Activated CD4-positive, alpha-beta T cell treated with anti-CD3 and anti-CD28 coated beads for 36 hours (primary cell): ENCODE data around the gene FLRT2. TPM values are rescaled to one million over a fixed set of nuclear protein-coding genes. Genes with fewer than 3 reads are reported as not detected.

Source experiments
- ATAC-seq: fragments of 200-7000 bp; cut with Tn5 transposase; one replicate; pipeline ENCODE4 v1.10.0; 2021; ENCODE audit warnings: mild to moderate bottlenecking, moderate library complexity
- CTCF ChIA-PET: fragments of 350-600 bp; sonication (Branson Sonifier 250); formaldehyde crosslinking; loops from one replicate; lab custom pipeline; 2021; ENCODE audit warnings: antibody characterized with exemption; lab: Charles Lee
- POLR2A ChIA-PET: fragments of 350-600 bp; sonication (Branson Sonifier 250); formaldehyde crosslinking; loops from one replicate; lab custom pipeline; 2021; ENCODE audit warnings: antibody characterized with exemption, inconsistent platforms; lab: Charles Lee
- DNase-seq: peaks from one replicate; pipeline ENCODE4 v3.0.0-alpha.2; 2020
- H3K27ac Mint-ChIP-seq: one replicate; pipeline ENCODE4 v1.8.0; 2021; ENCODE audit warnings: mixed read lengths
- H3K27me3 Mint-ChIP-seq: one replicate; pipeline ENCODE4 v1.8.0; 2021; ENCODE audit warnings: mixed read lengths
- H3K36me3 Mint-ChIP-seq: one replicate; pipeline ENCODE4 v1.8.0; 2021; ENCODE audit warnings: low read depth, mixed read lengths
- H3K4me1 Mint-ChIP-seq: one replicate; pipeline ENCODE4 v1.8.0; 2021; ENCODE audit warnings: mixed read lengths
- H3K4me3 Mint-ChIP-seq: one replicate; pipeline ENCODE4 v1.8.0; 2021; ENCODE audit warnings: mild to moderate bottlenecking, moderate library complexity, mixed read lengths
- H3K9me3 Mint-ChIP-seq: one replicate; pipeline ENCODE4 v1.8.0; 2021; ENCODE audit warnings: low read depth, mixed read lengths
- intact Hi-C, 2 experiments: fragments of 100-400 bp; cut with DNase I in 1 of 2; cut with micrococcal nuclease in 1 of 2; formaldehyde crosslinking; loops; one replicate each; pipeline versions ENCODE4 v1.14.2 to v1.15.1; 2022 to 2024; cut with DNase I, micrococcal nuclease
- total RNA-seq, 2 experiments: library from RNA; stranded (reverse); gene quantifications; one replicate each; pipeline ENCODE4 v1.2.3, GENCODE V29; 2021

FLRT2 gene
- total RNA-seq, 2 experiments from 2014 or later, result not detected

DNA sequence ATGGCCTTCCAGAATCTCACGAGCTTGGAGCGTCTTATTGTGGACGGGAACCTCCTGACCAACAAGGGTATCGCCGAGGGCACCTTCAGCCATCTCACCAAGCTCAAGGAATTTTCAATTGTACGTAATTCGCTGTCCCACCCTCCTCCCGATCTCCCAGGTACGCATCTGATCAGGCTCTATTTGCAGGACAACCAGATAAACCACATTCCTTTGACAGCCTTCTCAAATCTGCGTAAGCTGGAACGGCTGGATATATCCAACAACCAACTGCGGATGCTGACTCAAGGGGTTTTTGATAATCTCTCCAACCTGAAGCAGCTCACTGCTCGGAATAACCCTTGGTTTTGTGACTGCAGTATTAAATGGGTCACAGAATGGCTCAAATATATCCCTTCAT, 92.2 kb downstream of the FLRT2 start:
- ChIA-PET POLR2A (no interaction called here), CTCF (no interaction called here)
- DNase-seq, result no peak
- no peak overlapping the region for H3K27ac Mint-ChIP-seq
- H3K4me3 Mint-ChIP-seq, result no peak overlapping the region
- no peak for ATAC-seq
- H3K9me3 Mint-ChIP-seq, result no peaks in the 10 kb centered on the region
- H3K27me3 Mint-ChIP-seq, result no peaks in the 10 kb centered on the region
- H3K4me1 Mint-ChIP-seq, result no peaks in the 10 kb centered on the region
- intact Hi-C loops, result no loop called here
- no peaks in the 10 kb centered on the region for H3K36me3 Mint-ChIP-seq

DNA sequence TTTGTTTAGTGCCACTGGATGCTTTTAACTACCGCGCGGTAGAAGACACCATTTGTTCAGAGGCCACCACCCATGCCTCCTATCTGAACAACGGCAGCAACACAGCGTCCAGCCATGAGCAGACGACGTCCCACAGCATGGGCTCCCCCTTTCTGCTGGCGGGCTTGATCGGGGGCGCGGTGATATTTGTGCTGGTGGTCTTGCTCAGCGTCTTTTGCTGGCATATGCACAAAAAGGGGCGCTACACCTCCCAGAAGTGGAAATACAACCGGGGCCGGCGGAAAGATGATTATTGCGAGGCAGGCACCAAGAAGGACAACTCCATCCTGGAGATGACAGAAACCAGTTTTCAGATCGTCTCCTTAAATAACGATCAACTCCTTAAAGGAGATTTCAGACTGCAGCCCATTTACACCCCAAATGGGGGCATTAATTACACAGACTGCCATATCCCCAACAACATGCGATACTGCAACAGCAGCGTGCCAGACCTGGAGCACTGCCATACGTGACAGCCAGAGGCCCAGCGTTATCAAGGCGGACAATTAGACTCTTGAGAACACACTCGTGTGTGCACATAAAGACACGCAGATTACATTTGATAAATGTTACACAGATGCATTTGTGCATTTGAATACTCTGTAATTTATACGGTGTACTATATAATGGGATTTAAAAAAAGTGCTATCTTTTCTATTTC, 93.2 kb downstream of the FLRT2 start:
- ATAC-seq (no peak), DNase-seq (no peak)
- Mint-ChIP-seq H3K4me1 (no peaks in the 10 kb centered on the region), H3K36me3 (no peaks in the 10 kb centered on the region), H3K9me3 (no peaks in the 10 kb centered on the region), H3K4me3 (no peak overlapping the region), H3K27ac (no peak overlapping the region), H3K27me3 (no peaks in the 10 kb centered on the region)
- ChIA-PET CTCF (no interaction called here), POLR2A (no interaction called here)
- intact Hi-C loops, result no loop called here

DNA sequence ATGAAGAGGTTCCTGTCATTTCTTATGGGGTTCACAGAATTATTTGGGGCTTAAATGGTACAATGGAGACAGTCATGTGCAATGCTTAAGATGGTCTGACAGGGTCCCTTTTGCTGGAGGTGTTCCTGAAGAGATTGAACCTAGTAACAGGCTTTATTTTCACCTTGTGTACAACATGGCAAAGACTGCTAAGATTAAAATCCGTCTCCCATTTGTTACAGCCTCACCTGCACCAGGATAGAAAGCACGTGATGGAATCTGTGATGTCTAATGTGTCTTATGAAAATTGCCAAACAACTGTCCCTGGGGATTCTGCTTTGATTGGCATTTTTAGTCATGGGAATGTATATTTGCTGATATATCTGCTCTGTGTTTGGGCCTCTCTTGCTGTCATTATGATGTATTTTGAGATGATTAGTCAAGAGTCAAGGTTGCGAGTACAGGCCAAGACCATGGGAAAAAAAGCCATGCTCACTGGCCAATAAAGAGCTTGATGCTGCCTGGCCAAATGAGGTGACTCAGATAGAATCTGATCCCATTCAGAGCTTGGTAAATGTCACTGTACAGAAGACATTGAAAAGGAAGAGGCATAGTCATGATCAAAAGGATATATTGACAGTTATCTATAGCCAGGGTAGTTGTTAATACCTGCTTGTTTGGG, 96.1 kb downstream of the FLRT2 start:
- ATAC-seq, result no peak
- no peak overlapping the region for H3K27ac Mint-ChIP-seq
- H3K4me1 Mint-ChIP-seq, result no peaks in the 10 kb centered on the region
- CTCF ChIA-PET, result no interaction called here
- intact Hi-C loops, result no loop called here
- no peaks in the 10 kb centered on the region for H3K9me3 Mint-ChIP-seq
- no peaks in the 10 kb centered on the region for H3K36me3 Mint-ChIP-seq
- no peaks in the 10 kb centered on the region for H3K27me3 Mint-ChIP-seq
- no peak overlapping the region for H3K4me3 Mint-ChIP-seq
- DNase-seq, result no peak
- POLR2A ChIA-PET, result interaction anchor here (0.5 kb wide), 1 partner anchor 614 kb away, joined by 3 read pairs; no protein-coding TSS in a partner anchor

DNA sequence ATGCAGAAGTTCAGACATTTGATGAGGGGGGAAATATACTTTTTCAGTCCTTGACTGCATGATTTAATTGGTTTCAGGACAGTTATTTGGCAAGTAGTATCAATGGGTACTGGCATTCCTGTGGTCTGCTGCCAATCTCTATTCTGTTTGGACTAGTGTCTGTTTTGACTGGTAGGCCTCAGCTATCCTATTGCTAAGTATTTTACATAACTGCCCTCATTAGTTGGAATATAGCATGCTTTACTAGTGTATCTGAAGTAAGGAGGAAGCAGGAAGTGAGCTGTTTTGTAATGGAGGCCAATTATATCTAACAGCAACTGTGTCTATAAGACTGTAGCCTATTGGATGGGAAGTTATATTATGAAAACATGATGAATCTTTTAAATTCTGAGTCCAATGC, 104.3 kb downstream of the FLRT2 start:
- H3K4me1 Mint-ChIP-seq, result no peaks in the 10 kb centered on the region
- DNase-seq (no peak), ATAC-seq (no peak)
- no peaks in the 10 kb centered on the region for H3K9me3 Mint-ChIP-seq
- no peak overlapping the region for H3K4me3 Mint-ChIP-seq
- H3K36me3 Mint-ChIP-seq, result no peaks in the 10 kb centered on the region
- ChIA-PET CTCF (no interaction called here), POLR2A (no interaction called here)
- no peaks in the 10 kb centered on the region for H3K27me3 Mint-ChIP-seq
- H3K27ac Mint-ChIP-seq, result no peak overlapping the region
- intact Hi-C loops, result no loop called here

DNA sequence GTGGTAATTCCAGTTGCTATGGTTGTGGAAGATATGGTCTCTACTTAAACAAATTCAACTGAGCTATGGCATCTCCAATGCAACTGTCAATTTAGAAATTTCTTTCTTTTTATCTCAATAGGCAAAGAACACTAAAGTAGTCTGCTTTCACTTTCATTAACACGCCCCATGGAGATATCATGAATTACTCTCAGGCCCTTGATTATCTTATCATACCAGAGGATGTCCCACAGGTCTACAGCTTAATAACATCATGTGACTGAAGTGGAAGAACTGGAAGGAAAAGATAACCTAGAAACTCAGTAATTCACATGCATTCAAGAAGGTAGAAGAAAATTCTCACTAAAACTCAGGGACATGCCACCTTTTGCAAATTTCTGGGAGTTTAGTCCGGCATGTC, 114.3 kb downstream of the FLRT2 start:
- intact Hi-C loops, result no loop called here
- ATAC-seq, result no peak
- Mint-ChIP-seq H3K4me1 (no peaks in the 10 kb centered on the region), H3K27ac (no peak overlapping the region), H3K36me3 (no peaks in the 10 kb centered on the region), H3K27me3 (no peaks in the 10 kb centered on the region), H3K4me3 (no peak overlapping the region), H3K9me3 (no peaks in the 10 kb centered on the region)
- ChIA-PET POLR2A (no interaction called here), CTCF (no interaction called here)
- no peak for DNase-seq

DNA sequence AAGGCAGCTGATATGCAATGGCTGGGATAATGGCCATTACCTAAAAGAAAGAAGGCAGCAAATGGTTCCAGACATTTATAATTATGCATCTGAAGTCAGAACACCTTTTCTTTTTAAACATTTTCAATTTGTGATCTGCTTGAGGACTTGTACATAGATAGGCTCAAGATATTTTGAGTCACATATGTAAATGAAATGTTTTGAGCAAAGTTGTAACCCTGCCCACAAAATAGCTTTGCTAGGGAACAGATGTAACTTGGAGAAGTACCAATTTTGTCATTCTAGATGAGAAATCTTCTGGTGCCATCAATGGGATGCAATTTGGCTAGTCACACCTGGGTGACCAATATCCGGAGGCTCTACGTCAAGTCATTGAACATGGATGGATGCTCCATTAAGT, 123.1 kb downstream of the FLRT2 start:
- CTCF ChIA-PET, result interaction anchor here (0.6 to 1.3 kb wide), 2 partner anchors 23 to 188 kb away, joined by 3 read pairs; no protein-coding TSS in a partner anchor
- H3K4me3 Mint-ChIP-seq, result no peak overlapping the region

DNA sequence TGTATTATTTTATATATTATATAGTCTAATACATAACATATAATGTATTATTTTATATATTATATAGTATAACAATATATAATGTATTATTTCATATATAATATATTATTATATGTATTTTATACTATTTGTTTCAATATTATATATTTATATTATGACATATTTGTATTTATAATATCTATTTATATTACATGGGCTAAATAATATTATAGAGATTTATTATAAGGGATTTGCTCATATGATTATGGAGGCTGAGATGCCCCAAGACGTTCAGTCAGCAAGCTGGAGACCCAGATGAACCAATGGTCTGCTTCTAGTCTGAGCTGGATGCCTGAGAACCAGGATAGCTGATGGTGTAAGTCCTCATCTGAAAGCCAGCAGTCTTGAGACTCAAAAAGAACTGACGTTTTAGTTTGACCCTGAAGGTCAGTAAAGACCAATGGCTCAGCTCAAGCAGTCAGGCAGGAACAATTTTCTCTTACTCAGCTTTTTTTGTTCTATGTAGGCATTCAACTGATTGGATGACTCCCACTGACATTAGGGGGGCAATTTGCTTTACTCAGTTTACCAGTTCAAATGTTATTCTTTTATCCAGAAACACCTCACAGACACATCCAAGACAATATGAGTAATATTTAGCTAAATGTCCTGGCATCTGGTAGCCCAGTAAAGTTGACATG, 130.4 kb downstream of the FLRT2 start:
- H3K36me3 Mint-ChIP-seq, result no peaks in the 10 kb centered on the region
- H3K27me3 Mint-ChIP-seq, result no peaks in the 10 kb centered on the region
- H3K27ac Mint-ChIP-seq, result no peak overlapping the region
- intact Hi-C loops, result no loop called here
- no peaks in the 10 kb centered on the region for H3K4me1 Mint-ChIP-seq
- H3K9me3 Mint-ChIP-seq, result peaks cover 2% of the 10 kb centered on the region
- CTCF ChIA-PET, result no interaction called here
- DNase-seq, result no peak
- H3K4me3 Mint-ChIP-seq, result no peak overlapping the region
- no peak for ATAC-seq
- POLR2A ChIA-PET, result no interaction called here

More for the DNA sequence above, 123.1 kb downstream of the FLRT2 start:
- POLR2A ChIA-PET, result no interaction called here
- H3K9me3 Mint-ChIP-seq, result peaks cover 2% of the 10 kb centered on the region
- no peaks in the 10 kb centered on the region for H3K27me3 Mint-ChIP-seq
- no peak overlapping the region for H3K27ac Mint-ChIP-seq
- ATAC-seq (no peak), DNase-seq (no peak)
- H3K36me3 Mint-ChIP-seq, result no peaks in the 10 kb centered on the region
- no peaks in the 10 kb centered on the region for H3K4me1 Mint-ChIP-seq
- intact Hi-C loops, result no loop called here

DNA sequence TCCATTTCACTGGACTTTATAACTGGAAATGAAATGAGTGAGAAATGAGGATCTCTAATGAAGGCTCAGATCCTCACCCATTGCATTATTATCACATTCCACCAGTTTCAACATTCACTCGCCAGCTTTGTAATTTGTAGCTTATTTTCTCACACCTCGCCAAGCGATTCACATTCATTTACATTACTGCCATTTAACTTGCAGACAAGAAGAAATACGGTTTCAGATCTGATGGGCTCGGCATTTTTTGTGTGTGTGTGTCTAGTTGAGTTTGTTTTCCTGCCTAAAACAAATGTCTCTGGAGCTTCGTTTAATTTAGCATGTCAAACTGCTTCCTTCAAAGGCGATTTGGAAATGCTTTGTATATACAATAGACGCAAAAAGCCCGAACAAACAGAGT, 132.2 kb downstream of the FLRT2 start:
- no peak overlapping the region for H3K4me3 Mint-ChIP-seq
- H3K9me3 Mint-ChIP-seq, result no peaks in the 10 kb centered on the region
- intact Hi-C loops, result no loop called here

DNA sequence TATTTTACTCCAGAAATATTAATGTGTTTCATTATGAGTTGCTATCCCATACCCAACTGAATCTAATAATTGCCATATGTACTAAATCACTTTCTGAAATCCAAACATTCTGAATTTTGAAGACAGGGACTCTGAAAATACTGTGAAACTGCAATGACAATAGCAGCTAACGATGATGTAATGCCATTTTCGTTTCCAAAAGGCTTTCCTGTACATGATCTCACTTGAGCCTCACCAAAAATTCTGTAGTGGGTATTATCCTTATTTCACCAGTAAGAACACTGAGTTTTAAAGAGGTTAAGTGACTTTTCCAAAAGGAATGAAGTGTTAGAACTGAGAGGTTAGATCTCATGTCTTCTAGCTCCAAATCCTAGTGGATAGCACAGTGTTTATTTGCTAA, 133.3 kb downstream of the FLRT2 start:
- H3K36me3 Mint-ChIP-seq, result no peaks in the 10 kb centered on the region
- H3K4me1 Mint-ChIP-seq, result no peaks in the 10 kb centered on the region
- ATAC-seq (no peak), DNase-seq (no peak)
- no peak overlapping the region for H3K27ac Mint-ChIP-seq
- no peak overlapping the region for H3K4me3 Mint-ChIP-seq
- ChIA-PET CTCF (no interaction called here), POLR2A (no interaction called here)
- intact Hi-C loops, result no loop called here
- H3K9me3 Mint-ChIP-seq, result no peaks in the 10 kb centered on the region
- no peaks in the 10 kb centered on the region for H3K27me3 Mint-ChIP-seq

More for the DNA sequence above, 132.2 kb downstream of the FLRT2 start:
- Mint-ChIP-seq H3K4me1 (no peaks in the 10 kb centered on the region), H3K27me3 (no peaks in the 10 kb centered on the region), H3K36me3 (no peaks in the 10 kb centered on the region), H3K27ac (no peak overlapping the region)
- POLR2A ChIA-PET, result no interaction called here
- ATAC-seq, result no peak
- CTCF ChIA-PET, result no interaction called here
- DNase-seq, result no peak

DNA sequence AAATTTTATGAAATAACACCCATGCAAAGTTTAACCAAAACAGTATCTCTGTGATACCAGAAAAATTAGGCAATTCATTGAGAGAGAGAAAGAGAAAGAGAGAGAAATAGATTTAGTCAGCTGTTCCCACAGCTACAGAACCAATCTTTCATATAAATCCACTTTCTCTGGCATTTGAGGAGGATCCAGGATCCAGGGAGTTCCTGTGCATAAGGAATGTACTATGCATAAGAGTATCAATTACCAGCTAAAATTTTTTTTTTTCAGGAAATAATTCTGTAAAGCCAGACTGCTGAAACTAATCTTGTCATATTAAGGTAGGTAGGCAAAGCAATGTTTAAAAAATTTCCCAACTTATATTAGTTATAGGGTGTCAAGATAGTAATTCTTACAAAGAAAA, 133.7 kb downstream of the FLRT2 start:
- Mint-ChIP-seq H3K27ac (no peak overlapping the region), H3K4me3 (no peak overlapping the region), H3K36me3 (no peaks in the 10 kb centered on the region), H3K9me3 (no peaks in the 10 kb centered on the region), H3K4me1 (no peaks in the 10 kb centered on the region), H3K27me3 (no peaks in the 10 kb centered on the region)
- intact Hi-C loops, result no loop called here
- ATAC-seq, result no peak
- DNase-seq, result no peak
- CTCF ChIA-PET, result no interaction called here
- POLR2A ChIA-PET, result no interaction called here

DNA sequence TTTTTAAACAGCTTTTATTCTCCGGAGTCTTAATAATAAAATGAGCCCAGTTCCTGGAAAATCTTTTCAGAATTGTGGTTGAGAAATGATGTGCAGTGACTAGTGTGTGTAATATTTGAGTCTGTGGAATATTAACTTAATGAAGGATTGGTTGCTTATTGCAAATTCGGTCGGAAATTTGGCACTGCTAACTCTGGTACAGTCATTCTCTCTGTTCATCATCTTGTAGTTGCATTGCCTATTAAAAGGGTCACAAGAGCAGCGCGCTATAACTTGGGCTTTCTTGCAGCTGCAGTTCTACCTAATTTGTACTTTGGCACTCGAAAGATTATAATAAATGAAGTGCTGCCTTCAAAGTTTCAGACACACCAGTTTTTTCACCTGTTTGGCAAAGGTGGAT, 146.0 kb downstream of the FLRT2 start:
- H3K27me3 Mint-ChIP-seq, result no peaks in the 10 kb centered on the region
- ChIA-PET CTCF (no interaction called here), POLR2A (no interaction called here)
- no peaks in the 10 kb centered on the region for H3K4me1 Mint-ChIP-seq
- intact Hi-C loops, result no loop called here
- H3K36me3 Mint-ChIP-seq, result no peaks in the 10 kb centered on the region
- H3K27ac Mint-ChIP-seq, result no peak overlapping the region
- H3K9me3 Mint-ChIP-seq, result no peaks in the 10 kb centered on the region
- ATAC-seq (no peak), DNase-seq (no peak)
- H3K4me3 Mint-ChIP-seq, result no peak overlapping the region

DNA sequence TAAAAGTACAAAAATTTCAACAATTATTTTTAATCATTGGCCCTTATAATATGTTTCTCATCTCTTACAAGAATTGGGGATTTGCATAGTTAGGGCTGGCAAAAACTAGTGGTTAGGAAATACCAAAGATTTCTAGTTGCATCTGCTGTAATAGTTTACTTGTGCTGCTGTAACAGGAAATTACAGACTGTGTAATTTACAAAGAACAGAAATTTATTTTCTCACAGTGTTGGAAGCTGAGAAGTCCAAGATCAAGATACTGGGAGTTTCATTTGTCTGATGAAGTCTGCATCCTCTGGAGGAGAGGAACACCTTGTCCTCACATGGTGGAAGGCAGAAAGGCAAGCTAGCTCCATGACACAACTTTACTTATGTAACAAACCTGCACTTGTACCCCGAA, 157.0 kb downstream of the FLRT2 start:
- Mint-ChIP-seq H3K4me1 (no peaks in the 10 kb centered on the region), H3K36me3 (no peaks in the 10 kb centered on the region), H3K4me3 (no peak overlapping the region), H3K27me3 (no peaks in the 10 kb centered on the region), H3K27ac (no peak overlapping the region), H3K9me3 (peaks cover 2% of the 10 kb centered on the region)
- DNase-seq (no peak), ATAC-seq (no peak)
- ChIA-PET CTCF (no interaction called here), POLR2A (no interaction called here)
- intact Hi-C loops, result no loop called here
